SK-N-SH treated with all-trans-retinoic acid at 6 μM for 48 hours (cell line): ENCODE data around the gene BCL6B.
"Not testable (repeated sequence)": the region's sequence is repeated elsewhere in the genome, so short reads cannot be mapped to it uniquely, and the experiment has no call there.

Experiments
- ATAC-seq: fragments of 200-7000 bp; cut with Tn5 transposase; 3 replicates; pipeline ENCODE4 v1.9.1; 2020; ENCODE audit warnings: mild to moderate bottlenecking, moderate library complexity
- ARNTL ChIP-seq: fragments of 450-650 bp; formaldehyde crosslinking; IDR thresholded peaks from 2 replicates; pipeline ENCODE4 v1.5.0; 2020; ENCODE audit warnings: low read depth, mild to moderate bottlenecking, moderate library complexity, borderline replicate concordance
- BACH2 ChIP-seq: fragments of 250-450 bp; sonication (Bioruptor Pico); IDR thresholded peaks from 2 replicates; pipeline ENCODE4 v1.9.0; 2021; ENCODE audit warnings: mild to moderate bottlenecking, borderline replicate concordance
- CSDC2 ChIP-seq: fragments of 250-450 bp; sonication (Bioruptor Pico); IDR thresholded peaks from 2 replicates; pipeline ENCODE4 v1.5.0; 2020; ENCODE audit warnings: mild to moderate bottlenecking, moderate library complexity
- ESRRG ChIP-seq: fragments of 250-450 bp; sonication (Bioruptor Pico); IDR thresholded peaks from 2 replicates; pipeline ENCODE4 v1.6.1; 2021; ENCODE audit warnings: mild to moderate bottlenecking
- GLIS3 ChIP-seq: fragments of 250-450 bp; sonication (Bioruptor Pico); IDR thresholded peaks from 2 replicates; pipeline ENCODE4 v1.5.0; 2020; ENCODE audit warnings: mild to moderate bottlenecking, moderate library complexity
- ISL1 ChIP-seq: fragments of 250-450 bp; sonication (Bioruptor Pico); IDR thresholded peaks from 2 replicates; pipeline ENCODE4 v2.1.2; 2022; ENCODE audit warnings: mild to moderate bottlenecking, moderate library complexity
- OSR1 ChIP-seq: fragments of 250-450 bp; sonication (Bioruptor Pico); IDR thresholded peaks from 2 replicates; pipeline ENCODE4 v1.8.0; 2022; ENCODE audit warnings: moderate library complexity, mild to moderate bottlenecking, inconsistent platforms
- PPARA ChIP-seq: fragments of 250-450 bp; sonication (Bioruptor Pico); IDR thresholded peaks from 2 replicates; pipeline ENCODE4 v1.5.0; 2020; ENCODE audit warnings: mild to moderate bottlenecking, borderline replicate concordance
- RARB ChIP-seq: fragments of 250-450 bp; sonication (Bioruptor Pico); IDR thresholded peaks from 2 replicates; pipeline ENCODE4 v1.8.0; 2021; ENCODE audit warnings: mild to moderate bottlenecking, moderate library complexity
- SNAI2 ChIP-seq: fragments of 250-450 bp; sonication (Bioruptor Pico); IDR thresholded peaks from 2 replicates; pipeline ENCODE4 v1.5.0; 2020; ENCODE audit warnings: mild to moderate bottlenecking, moderate library complexity
- TCF4 ChIP-seq: fragments of 250-450 bp; sonication (Bioruptor Pico); IDR thresholded peaks from 2 replicates; pipeline ENCODE4 v1.8.0; 2021; ENCODE audit warnings: mild to moderate bottlenecking, moderate library complexity, borderline replicate concordance
- TOX ChIP-seq: fragments of 250-450 bp; sonication (Bioruptor Pico); IDR thresholded peaks from 2 replicates; pipeline ENCODE4 v1.8.0; 2021; ENCODE audit warnings: mild to moderate bottlenecking, moderate library complexity, borderline replicate concordance
- ZC3H10 ChIP-seq: fragments of 250-450 bp; sonication (Bioruptor Pico); IDR thresholded peaks from 2 replicates; pipeline ENCODE4 v1.5.1; 2021; ENCODE audit warnings: mild to moderate bottlenecking, moderate library complexity
- ZFP3 ChIP-seq: fragments of 250-450 bp; sonication (Bioruptor Pico); IDR thresholded peaks from 2 replicates; pipeline ENCODE4 v1.5.0; 2020; ENCODE audit warnings: mild to moderate bottlenecking, moderate library complexity
- ZNF70 ChIP-seq: fragments of 450-650 bp; formaldehyde crosslinking; IDR thresholded peaks from 2 replicates; pipeline ENCODE4 v1.5.0; 2020; ENCODE audit warnings: mild to moderate bottlenecking, moderate library complexity
- TF ChIP-seq, protein P1 (sequence below): fragments of 250-450 bp; sonication (Bioruptor Pico); IDR thresholded peaks from 2 replicates; pipeline ENCODE4 v1.8.0; 2020; ENCODE audit warnings: mild to moderate bottlenecking, moderate library complexity, borderline replicate concordance
- TF ChIP-seq, protein P2 (sequence below): fragments of 250-450 bp; sonication (Bioruptor Pico); IDR thresholded peaks from 2 replicates; pipeline ENCODE4 v1.8.0; 2021; ENCODE audit warnings: low read depth, mild to moderate bottlenecking, moderate library complexity, borderline replicate concordance
- TF ChIP-seq, protein P3 (sequence below): fragments of 250-450 bp; sonication (Bioruptor Pico); IDR thresholded peaks from 2 replicates; pipeline ENCODE4 v1.5.1; 2021; ENCODE audit warnings: mild to moderate bottlenecking, moderate library complexity

BCL6B gene

DNA sequence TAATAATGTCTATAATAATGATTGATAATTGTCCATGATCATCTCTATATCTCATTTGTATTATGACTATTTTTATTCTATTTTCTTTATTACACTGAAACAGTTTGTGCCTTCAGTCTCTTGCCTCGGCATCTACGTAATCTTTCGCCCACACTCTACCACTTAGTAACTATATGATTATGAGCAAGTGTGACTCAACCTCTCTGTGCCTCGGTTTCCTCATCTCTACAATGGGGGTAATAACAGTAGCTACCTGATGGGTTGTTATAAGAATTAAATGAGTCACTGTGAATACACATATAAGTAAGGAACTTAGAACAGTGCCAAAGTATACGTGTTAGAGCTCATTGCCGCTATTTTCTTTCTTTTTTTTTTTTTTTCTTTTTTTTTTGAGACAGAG is 24.7 kb downstream of the BCL6B start (continued):
- no peak for TF ChIP-seq RARB (CRISPR knock-in tag)

DNA sequence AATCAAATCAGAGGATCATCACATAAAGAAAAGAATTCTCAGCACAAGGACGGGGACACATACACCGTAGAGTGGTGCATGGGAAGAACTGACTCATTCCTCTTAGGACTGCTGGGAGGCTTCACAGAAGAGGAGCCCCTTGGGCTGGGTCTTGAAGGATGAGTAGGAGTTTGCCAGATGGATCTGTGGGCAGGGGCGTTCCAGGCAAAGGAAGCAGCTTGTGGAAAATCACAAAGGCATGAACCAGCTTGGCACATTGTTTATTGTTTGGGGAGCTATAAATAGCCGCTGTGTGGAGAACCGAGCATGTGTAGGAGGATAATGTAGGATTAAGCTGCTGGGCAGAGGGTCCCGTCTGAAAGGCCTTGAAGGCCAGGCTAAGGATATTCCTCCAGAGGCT is 26.1 kb downstream of the BCL6B start:
- no peak for ATAC-seq
- TF ChIP-seq ZFP3 (CRISPR knock-in tag), result peak; percentile 97
- TF ChIP-seq, protein P1, sequence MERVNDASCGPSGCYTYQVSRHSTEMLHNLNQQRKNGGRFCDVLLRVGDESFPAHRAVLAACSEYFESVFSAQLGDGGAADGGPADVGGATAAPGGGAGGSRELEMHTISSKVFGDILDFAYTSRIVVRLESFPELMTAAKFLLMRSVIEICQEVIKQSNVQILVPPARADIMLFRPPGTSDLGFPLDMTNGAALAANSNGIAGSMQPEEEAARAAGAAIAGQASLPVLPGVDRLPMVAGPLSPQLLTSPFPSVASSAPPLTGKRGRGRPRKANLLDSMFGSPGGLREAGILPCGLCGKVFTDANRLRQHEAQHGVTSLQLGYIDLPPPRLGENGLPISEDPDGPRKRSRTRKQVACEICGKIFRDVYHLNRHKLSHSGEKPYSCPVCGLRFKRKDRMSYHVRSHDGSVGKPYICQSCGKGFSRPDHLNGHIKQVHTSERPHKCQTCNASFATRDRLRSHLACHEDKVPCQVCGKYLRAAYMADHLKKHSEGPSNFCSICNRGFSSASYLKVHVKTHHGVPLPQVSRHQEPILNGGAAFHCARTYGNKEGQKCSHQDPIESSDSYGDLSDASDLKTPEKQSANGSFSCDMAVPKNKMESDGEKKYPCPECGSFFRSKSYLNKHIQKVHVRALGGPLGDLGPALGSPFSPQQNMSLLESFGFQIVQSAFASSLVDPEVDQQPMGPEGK (CRISPR knock-in tag), result no peak

DNA sequence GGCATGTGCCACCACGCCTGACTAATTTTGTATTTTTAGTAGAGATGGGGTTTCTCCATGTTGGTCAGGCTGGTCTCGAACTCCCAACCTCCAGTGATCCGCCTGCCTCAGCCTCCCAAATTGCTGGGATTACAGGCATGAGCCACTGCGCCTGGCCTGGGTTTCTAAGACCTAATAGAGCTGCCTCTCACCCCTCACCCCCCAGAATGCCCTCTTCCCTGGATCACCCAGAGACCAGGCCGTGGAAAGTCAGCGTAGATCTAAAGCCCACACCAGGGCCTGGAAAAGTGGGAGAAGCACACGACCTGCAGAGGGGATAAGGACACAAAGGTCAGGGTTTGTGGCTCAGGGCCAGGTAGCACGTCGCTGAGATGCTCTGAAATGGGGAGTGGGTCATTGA is 27.7 kb downstream of the BCL6B start:
- not testable (repeated sequence) for ATAC-seq

DNA sequence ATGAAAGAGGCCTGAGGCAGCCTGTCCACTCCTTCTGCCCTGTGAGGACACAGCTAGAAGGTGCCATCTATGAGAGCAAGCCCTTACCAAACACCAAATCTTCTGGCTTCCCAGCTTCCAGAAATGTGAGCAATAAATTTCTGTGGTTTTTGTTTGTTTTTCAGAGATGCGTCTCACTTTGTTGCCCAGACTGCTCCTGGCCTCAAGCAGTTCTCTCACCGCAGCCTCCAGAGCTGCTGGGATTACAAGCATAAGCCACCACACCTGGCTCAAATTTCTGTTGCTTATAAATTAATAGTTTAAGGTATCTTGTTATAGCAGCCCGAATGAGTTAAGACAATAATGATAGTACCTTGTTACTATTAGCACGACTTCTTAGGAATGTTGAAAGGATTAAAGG is 33.5 kb downstream of the BCL6B start:
- TF ChIP-seq ZNF70 (CRISPR knock-in tag) (no peak), TCF4 (no peak), TOX (CRISPR knock-in tag) (no peak), ZC3H10 (CRISPR knock-in tag) (no peak), ARNTL (CRISPR knock-in tag) (no peak), ESRRG (CRISPR knock-in tag) (no peak), CSDC2 (CRISPR knock-in tag) (no peak), SNAI2 (CRISPR knock-in tag) (no peak), GLIS3 (CRISPR knock-in tag) (no peak), BACH2 (CRISPR knock-in tag) (no peak), PPARA (CRISPR knock-in tag) (no peak), ISL1 (CRISPR knock-in tag) (no peak)
- TF ChIP-seq, protein P2, sequence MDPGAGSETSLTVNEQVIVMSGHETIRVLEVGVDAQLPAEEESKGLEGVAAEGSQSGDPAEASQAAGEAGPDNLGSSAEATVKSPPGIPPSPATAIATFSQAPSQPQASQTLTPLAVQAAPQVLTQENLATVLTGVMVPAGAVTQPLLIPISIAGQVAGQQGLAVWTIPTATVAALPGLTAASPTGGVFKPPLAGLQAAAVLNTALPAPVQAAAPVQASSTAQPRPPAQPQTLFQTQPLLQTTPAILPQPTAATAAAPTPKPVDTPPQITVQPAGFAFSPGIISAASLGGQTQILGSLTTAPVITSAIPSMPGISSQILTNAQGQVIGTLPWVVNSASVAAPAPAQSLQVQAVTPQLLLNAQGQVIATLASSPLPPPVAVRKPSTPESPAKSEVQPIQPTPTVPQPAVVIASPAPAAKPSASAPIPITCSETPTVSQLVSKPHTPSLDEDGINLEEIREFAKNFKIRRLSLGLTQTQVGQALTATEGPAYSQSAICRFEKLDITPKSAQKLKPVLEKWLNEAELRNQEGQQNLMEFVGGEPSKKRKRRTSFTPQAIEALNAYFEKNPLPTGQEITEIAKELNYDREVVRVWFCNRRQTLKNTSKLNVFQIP (CRISPR knock-in tag), result no peak
- TF ChIP-seq, protein P1 (CRISPR knock-in tag), result no peak
- TF ChIP-seq, all 23 proteins: peak for 0
- no peak for ATAC-seq

DNA sequence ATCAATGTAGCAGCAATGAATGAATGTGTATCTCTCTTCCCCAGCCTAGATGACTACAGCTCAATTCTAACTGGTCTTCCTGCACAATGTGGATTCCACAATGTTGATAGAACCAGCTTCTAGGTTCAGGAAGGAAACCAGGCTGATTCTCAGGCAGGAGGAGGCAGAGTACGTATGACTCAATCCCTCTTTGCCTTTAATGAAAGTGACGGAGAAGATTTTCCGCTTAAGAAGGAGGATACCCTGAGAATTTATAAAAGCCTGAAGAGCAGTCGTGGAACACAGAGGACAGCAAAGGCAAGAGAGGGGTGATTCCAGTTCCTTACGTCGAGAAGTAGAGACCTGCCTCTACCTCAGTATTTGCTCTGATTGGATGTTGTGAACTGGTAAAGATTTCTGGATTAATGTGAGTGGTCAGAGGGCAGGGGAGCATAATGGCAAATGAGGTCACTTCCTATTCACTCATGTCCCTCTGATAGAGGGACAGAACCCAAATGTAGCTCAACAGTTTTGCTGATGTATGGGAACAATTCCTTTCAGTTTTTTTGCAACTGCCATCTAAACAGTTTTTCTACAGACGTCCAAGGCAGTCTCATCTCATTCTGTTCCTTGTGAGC is 36.1 kb downstream of the BCL6B start:
- ATAC-seq, result no peak
- TF ChIP-seq ARNTL (CRISPR knock-in tag) (no peak), GLIS3 (CRISPR knock-in tag) (no peak), ISL1 (CRISPR knock-in tag) (no peak), CSDC2 (CRISPR knock-in tag) (no peak), BACH2 (CRISPR knock-in tag) (no peak), OSR1 (no peak), PPARA (CRISPR knock-in tag) (no peak)
- TF ChIP-seq, protein P3, sequence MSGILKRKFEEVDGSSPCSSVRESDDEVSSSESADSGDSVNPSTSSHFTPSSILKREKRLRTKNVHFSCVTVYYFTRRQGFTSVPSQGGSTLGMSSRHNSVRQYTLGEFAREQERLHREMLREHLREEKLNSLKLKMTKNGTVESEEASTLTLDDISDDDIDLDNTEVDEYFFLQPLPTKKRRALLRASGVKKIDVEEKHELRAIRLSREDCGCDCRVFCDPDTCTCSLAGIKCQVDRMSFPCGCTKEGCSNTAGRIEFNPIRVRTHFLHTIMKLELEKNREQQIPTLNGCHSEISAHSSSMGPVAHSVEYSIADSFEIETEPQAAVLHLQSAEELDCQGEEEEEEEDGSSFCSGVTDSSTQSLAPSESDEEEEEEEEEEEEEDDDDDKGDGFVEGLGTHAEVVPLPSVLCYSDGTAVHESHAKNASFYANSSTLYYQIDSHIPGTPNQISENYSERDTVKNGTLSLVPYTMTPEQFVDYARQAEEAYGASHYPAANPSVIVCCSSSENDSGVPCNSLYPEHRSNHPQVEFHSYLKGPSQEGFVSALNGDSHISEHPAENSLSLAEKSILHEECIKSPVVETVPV (CRISPR knock-in tag), result no peak
- TF ChIP-seq, protein P2 (CRISPR knock-in tag), result no peak
